ENCODE results near the gene PROCR. TPM values are rescaled to one million over a fixed set of nuclear protein-coding genes. Genes with fewer than 3 reads are reported as not detected.
"Not testable (repeated sequence)": the region's sequence is repeated elsewhere in the genome, so short reads cannot be mapped to it uniquely, and the experiment has no call there.

Gene PROCR
- total RNA-seq, 4 donors from 2014 or later: 5.6 to 19.4 (median 7.3) TPM

DNA sequence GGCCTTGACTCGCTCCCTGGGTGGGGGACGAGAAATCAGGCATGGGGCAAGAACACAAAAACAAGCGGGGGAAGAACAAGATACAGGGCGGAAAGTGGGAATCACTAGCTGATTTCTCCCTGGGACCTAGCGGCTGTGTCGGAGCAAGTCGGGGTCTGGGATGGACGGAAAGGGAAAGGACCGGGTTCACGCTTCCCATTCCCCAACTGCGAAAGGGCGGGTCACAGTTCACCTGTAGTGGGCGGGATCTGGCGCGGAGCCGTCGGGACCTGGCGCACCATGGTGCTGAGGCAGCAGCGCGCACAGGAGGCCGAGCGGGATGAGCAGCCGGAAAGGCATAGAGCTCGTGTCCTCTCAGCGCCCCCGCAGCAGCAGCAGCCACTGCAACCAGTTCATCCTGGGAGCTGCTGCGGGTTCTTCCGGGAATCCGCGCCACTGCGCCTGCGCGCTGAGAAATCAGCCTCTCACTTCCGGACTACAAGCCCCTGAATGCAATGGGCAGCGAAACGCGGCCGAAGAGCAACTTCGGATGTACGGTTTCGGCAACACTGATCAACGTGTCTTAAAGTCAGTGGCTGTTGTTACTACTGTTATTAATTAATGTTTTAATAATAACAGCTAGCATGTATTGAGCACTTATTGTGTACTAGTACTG lies 24.8 kb upstream of the PROCR start, which contains the start of gene EDEM2:
Gene EDEM2, minus strand, starts transcription at position 417 of the 655 bp plus-strand sequence. Its CDS starts 78 bp downstream, at position 339.
- DNase-seq (peak; percentile 87 to 91), ATAC-seq (peak; percentile 95 to 96)
- H3K9me3 ChIP-seq: no peaks in the 10 kb centered on the region
- no peaks in the 10 kb centered on the region for H3K27me3 ChIP-seq
- in situ Hi-C loops (cut with MboI; ENCODE audit: low sequenced_read_pairs in 4 of 4): loop anchor here in 1 of 4 donors (10.0 kb wide), 1 partner anchor 58 kb away; no protein-coding TSS in a partner anchor
- H3K4me1 ChIP-seq: peaks cover 4 to 22% of the 10 kb centered on the region in 2 donors
- peak within 1 kb of the TSS; percentile 74 to 84 (median 76) for H3K4me3 ChIP-seq
- H3K36me3 ChIP-seq: peaks cover 0 to 15% of the 10 kb centered on the region in 2 donors
- TF ChIP-seq POLR2A (IDR thresholded peaks at IDR 0.05): peak; percentile 35 to 39
- TF ChIP-seq, protein P1, sequence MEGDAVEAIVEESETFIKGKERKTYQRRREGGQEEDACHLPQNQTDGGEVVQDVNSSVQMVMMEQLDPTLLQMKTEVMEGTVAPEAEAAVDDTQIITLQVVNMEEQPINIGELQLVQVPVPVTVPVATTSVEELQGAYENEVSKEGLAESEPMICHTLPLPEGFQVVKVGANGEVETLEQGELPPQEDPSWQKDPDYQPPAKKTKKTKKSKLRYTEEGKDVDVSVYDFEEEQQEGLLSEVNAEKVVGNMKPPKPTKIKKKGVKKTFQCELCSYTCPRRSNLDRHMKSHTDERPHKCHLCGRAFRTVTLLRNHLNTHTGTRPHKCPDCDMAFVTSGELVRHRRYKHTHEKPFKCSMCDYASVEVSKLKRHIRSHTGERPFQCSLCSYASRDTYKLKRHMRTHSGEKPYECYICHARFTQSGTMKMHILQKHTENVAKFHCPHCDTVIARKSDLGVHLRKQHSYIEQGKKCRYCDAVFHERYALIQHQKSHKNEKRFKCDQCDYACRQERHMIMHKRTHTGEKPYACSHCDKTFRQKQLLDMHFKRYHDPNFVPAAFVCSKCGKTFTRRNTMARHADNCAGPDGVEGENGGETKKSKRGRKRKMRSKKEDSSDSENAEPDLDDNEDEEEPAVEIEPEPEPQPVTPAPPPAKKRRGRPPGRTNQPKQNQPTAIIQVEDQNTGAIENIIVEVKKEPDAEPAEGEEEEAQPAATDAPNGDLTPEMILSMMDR (IDR thresholded peaks at IDR 0.05 in 4 of 5, conservative IDR thresholded peaks at IDR 0.05 in 1 of 5): peak in 1 of 5 experiments; percentile 10
- intact Hi-C loops (cut with DNase I; ENCODE audit: low total_unique reads): loop anchor here (1.0 to 10.0 kb wide), 5 partner anchors 25 to 308 kb away; partner anchors contain the start of genes CEP250, GGT7, PROCR and TRPC4AP
- peak within 1 kb of the TSS; percentile 65 to 79 (median 72) for H3K27ac ChIP-seq

DNA sequence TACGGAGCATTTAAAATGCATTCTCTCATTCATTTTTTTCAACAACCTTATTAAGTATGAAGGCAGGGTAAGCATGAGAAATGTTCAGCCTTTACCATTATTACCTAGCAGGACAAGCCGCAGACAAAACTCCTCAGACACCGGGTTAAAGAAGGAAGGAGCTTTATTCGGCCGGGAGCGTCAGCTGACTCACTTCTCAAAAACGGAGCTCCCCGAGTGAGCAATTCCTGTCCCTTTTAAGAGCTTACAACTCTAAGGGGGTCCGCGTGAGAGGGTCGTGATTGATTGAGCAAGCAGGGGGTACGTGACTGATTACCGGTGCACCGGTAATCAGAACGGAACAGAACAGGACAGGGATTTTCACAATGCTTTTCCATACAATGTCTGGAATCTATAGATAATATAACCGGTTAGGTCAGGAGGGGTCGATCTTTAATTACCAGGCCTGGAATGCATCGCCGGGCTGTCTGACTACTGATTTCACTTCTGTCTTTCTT lies 24.2 kb upstream of the PROCR start:
- H3K36me3 ChIP-seq, DNase-seq, H3K9me3 ChIP-seq, H3K27me3 ChIP-seq: not testable (repeated sequence)
- intact Hi-C loops (cut with DNase I; ENCODE audit: low total_unique reads) (loop anchor here (1.0 to 10.0 kb wide), 5 partner anchors 25 to 307 kb away; partner anchors contain the start of genes CEP250, GGT7, PROCR and TRPC4AP), in situ Hi-C loops (cut with MboI; ENCODE audit: low sequenced_read_pairs in 4 of 4) (loop anchor here in 1 of 4 donors (10.0 kb wide), 1 partner anchor 57 kb away; no protein-coding TSS in a partner anchor)
- Histone ChIP-seq H3K4me3 (peak overlapping the region; percentile 74 to 84 (median 76)), H3K4me1 (peaks cover 4 to 22% of the 10 kb centered on the region in 2 donors), H3K27ac (peak overlapping the region; percentile 65 to 79 (median 72))
- ATAC-seq: peak; percentile 15 to 28

DNA sequence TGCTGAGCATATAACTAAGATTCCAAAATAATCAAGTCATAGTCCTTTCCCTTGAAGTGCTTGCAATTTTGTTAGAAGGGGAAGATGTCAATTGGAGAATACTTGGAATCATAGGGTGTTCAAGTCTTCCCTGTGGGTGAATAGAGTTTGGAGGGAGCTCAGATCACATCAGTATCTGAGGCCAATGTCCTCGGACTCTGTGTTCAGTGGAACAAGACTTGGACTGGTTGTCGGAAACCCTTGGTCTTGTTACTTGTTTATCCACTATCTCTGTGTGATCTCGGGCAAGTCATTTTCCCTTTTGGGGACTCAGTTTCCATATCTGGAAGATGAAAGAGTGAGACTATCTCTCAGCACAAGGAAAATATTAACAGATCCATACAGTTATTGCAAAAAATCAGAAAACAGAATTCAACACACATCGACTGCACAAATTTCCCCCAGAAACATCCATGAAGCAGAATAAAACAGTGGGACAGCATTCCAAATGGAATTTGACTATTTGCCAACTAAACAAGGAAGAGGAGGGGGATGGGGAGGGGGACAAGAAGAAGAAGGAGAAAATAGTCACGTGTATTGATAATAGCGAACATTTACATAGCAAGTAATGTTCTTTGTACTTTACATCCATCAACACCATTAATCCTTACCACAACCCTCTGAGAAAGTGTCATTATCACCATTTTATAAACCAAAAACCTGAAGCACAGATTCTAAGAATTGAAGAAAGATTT lies 20.9 kb upstream of the PROCR start:
- Histone ChIP-seq H3K27ac (peak overlapping the region in 3 of 4 donors; percentile 19 to 44 (median 20)), H3K27me3 (no peaks in the 10 kb centered on the region), H3K9me3 (no peaks in the 10 kb centered on the region), H3K4me3 (no peak overlapping the region), H3K36me3 (no peaks in the 10 kb centered on the region), H3K4me1 (peaks cover 4 to 18% of the 10 kb centered on the region in 2 donors)
- TF ChIP-seq, protein P1 (IDR thresholded peaks at IDR 0.05 in 4 of 5, conservative IDR thresholded peaks at IDR 0.05 in 1 of 5): no peak
- no peak for TF ChIP-seq POLR2A (IDR thresholded peaks at IDR 0.05)
- DNase-seq (no peak), ATAC-seq (no peak)
- in situ Hi-C loops (cut with MboI; ENCODE audit: low sequenced_read_pairs in 4 of 4) (no loop called here), intact Hi-C loops (cut with DNase I; ENCODE audit: low total_unique reads) (no loop called here)

DNA sequence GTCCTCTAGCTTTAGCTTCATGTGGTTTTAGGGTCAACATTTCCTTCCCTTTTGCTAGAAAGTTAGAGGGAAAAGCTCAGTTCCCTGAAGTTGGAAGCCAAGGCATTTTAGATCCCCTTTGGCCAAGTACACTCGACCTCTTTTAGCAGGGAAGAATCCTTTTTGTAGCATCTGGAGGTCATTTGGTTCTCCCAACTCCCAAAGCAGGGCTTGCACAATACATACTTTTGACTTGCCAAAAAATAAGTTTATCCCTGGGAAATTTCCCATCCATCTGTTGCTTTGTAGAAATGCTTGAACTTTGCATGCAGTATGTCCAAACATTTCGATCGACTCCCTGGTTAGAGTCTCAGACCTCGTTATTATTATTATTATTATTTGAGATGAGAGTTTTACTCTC lies 20.1 kb upstream of the PROCR start:
- TF ChIP-seq POLR2A (IDR thresholded peaks at IDR 0.05): no peak
- TF ChIP-seq, protein P1 (IDR thresholded peaks at IDR 0.05 in 4 of 5, conservative IDR thresholded peaks at IDR 0.05 in 1 of 5): no peak
- no peaks in the 10 kb centered on the region for H3K27me3 ChIP-seq
- in situ Hi-C loops (cut with MboI; ENCODE audit: low sequenced_read_pairs in 4 of 4): no loop called here
- H3K4me3 ChIP-seq: no peak overlapping the region
- ATAC-seq (peak; percentile 57), DNase-seq (no peak)
- peaks cover 4 to 11% of the 10 kb centered on the region in 2 donors for H3K4me1 ChIP-seq
- intact Hi-C loops (cut with DNase I; ENCODE audit: low total_unique reads): no loop called here
- H3K27ac ChIP-seq: peak overlapping the region; percentile 44 to 64 (median 60)
- no peaks in the 10 kb centered on the region for H3K36me3 ChIP-seq
- no peaks in the 10 kb centered on the region for H3K9me3 ChIP-seq

Data from gastrocnemius medialis (tissue), 4 donors.